Measurements from ENCODE around the gene MORC2.

MORC2 gene

GRCh38 chr22:30923168-30923900 lies 45.2 kb downstream of the MORC2 start:
- H3K27me3 Mint-ChIP-seq: no peaks in the 10 kb centered on the region
- no peak for ATAC-seq (replicated peaks)
- DNase-seq: no peak
- H3K4me3 Mint-ChIP-seq: no peak overlapping the region
- H3K27ac Mint-ChIP-seq: peak overlapping the region; percentile 23 to 44
- H3K9me3 Mint-ChIP-seq: no peaks in the 10 kb centered on the region
- H3K4me1 Mint-ChIP-seq (ENCODE audit: low read depth in 2 of 2): peaks cover 8 to 9% of the 10 kb centered on the region in 2 donors
- peaks cover 24% of the 10 kb centered on the region for H3K36me3 Mint-ChIP-seq (ENCODE audit: insufficient read depth)

DNA sequence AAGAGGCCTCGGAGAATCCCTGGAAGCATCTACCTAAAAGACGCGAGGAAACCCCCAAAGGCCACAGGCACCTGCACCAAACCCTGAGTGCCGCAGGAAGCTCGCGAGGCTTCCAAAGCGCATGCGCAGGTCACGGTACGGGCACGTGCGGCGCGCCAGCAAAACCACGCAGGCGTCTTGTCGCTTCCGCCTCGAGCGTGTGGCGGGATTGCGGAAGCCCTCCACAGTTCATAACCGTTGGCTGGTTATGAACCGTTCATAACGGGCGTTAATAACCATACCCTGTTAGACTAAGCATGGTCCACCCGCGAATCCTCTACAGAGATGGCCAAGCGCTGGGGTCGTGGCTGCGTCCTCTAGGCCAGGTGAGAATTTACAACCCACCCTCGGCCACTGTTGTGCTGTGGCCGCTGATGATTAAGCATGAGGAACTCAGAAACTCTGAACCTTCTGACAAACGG lies 46.4 kb downstream of the MORC2 start:
- Mint-ChIP-seq H3K9me3 (no peaks in the 10 kb centered on the region), H3K27ac (peak overlapping the region; percentile 85 to 90), H3K4me1 (ENCODE audit: low read depth in 2 of 2) (peaks cover 8 to 9% of the 10 kb centered on the region in 2 donors), H3K4me3 (peak overlapping the region; percentile 77 to 80), H3K36me3 (ENCODE audit: insufficient read depth) (peaks cover 20% of the 10 kb centered on the region), H3K27me3 (no peaks in the 10 kb centered on the region)
- DNase-seq (peak; percentile 64 to 70 (median 68)), ATAC-seq (replicated peaks) (peak; percentile 77)

DNA sequence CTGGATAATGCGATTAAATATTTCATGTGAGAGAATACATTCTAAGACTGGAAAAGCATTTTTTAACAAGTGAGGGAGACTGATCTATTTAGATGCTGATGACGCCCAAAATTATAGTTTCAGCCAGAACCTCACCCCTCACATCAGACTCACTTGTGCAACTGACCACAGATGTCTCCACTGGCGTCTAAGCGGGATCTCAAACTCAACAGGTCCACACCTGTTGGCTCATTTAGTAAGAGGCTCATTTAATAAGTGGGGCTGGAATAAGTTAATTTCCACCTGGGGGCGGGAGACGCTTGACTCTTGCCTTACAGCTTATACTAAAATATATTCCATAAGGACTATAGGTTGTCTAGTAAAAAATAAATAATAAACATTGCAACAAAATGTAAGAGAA lies 47.5 kb downstream of the MORC2 start:
- Mint-ChIP-seq H3K36me3 (ENCODE audit: insufficient read depth) (peaks cover 11% of the 10 kb centered on the region), H3K4me1 (ENCODE audit: low read depth in 2 of 2) (peaks cover 8 to 9% of the 10 kb centered on the region in 2 donors), H3K9me3 (no peaks in the 10 kb centered on the region), H3K4me3 (peak overlapping the region; percentile 77 to 80), H3K27ac (peak overlapping the region; percentile 85 to 90), H3K27me3 (no peaks in the 10 kb centered on the region)
- DNase-seq (no peak), ATAC-seq (replicated peaks) (no peak)

DNA sequence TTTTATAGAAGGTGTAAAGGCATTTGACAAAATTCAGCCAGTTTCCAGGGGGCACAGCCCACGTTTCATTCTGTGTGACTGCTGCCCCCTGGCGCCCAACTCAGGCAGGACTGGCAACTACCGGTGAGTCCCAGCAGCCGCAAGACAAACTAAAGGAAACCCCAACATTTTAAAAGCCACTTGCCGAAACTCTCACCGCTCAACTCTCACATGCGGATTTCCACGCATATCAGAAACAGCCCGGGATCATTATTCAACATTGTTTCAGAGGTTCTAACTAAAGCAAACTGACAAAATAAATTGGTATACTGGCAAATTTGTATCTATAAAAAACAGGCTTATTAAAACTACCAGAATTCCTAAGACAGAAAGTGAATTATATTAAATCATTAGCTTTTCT lies 48.2 kb downstream of the MORC2 start:
- Mint-ChIP-seq H3K4me1 (ENCODE audit: low read depth in 2 of 2) (peaks cover 8 to 9% of the 10 kb centered on the region in 2 donors), H3K36me3 (ENCODE audit: insufficient read depth) (peaks cover 8% of the 10 kb centered on the region), H3K27ac (no peak overlapping the region), H3K9me3 (no peaks in the 10 kb centered on the region), H3K4me3 (peak overlapping the region; percentile 60 to 77), H3K27me3 (no peaks in the 10 kb centered on the region)
- peak; percentile 81 to 86 (median 82) for DNase-seq
- ATAC-seq (replicated peaks): peak; percentile 82

- Mint-ChIP-seq H3K9me3 (no peaks in the 10 kb centered on the region), H3K4me3 (peak overlapping the region in 1 of 2 donors; percentile 60), H3K36me3 (ENCODE audit: insufficient read depth) (peaks cover 8% of the 10 kb centered on the region), H3K4me1 (ENCODE audit: low read depth in 2 of 2) (peaks cover 8 to 9% of the 10 kb centered on the region in 2 donors), H3K27me3 (no peaks in the 10 kb centered on the region), H3K27ac (no peak overlapping the region)
- ATAC-seq (replicated peaks): no peak
- no peak for DNase-seq
Observed at GRCh38 chr22:30919973-30920372, 48.6 kb downstream of the MORC2 start.

- no peak for ATAC-seq (replicated peaks)
- no peak overlapping the region for H3K27ac Mint-ChIP-seq
Observed at GRCh38 chr22:30918761-30919160, 49.8 kb downstream of the MORC2 start.

DNA sequence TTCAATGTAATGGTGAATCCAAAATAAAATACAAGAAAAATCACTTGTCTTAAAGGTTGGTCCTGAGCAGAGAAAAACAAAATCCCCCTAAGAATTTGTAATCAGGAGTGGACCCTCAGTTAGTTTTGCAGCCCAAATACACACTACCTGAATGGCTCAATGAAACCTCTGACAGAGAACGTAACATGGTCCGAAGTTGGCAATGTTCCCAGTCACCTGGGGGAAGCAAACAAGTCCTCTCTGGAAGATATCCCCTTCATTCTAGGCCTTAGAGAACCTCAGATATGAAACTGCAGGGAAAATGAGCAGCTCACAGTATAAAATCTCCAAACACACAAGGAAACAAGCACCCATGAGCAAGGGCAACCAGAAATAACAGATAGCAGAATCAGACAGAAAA lies 58.2 kb downstream of the MORC2 start:
- ATAC-seq (replicated peaks) (no peak), DNase-seq (no peak)
- H3K4me3 Mint-ChIP-seq: no peak overlapping the region
- no peak overlapping the region for H3K27ac Mint-ChIP-seq
- no peaks in the 10 kb centered on the region for H3K36me3 Mint-ChIP-seq (ENCODE audit: insufficient read depth)
- no peaks in the 10 kb centered on the region for H3K4me1 Mint-ChIP-seq (ENCODE audit: low read depth in 2 of 2)
- H3K9me3 Mint-ChIP-seq: no peaks in the 10 kb centered on the region
- no peaks in the 10 kb centered on the region for H3K27me3 Mint-ChIP-seq

More at GRCh38 chr22:30918761-30919160, 49.8 kb downstream of the MORC2 start:
- Mint-ChIP-seq H3K36me3 (ENCODE audit: insufficient read depth) (peaks cover 8% of the 10 kb centered on the region), H3K9me3 (no peaks in the 10 kb centered on the region), H3K27me3 (no peaks in the 10 kb centered on the region), H3K4me3 (no peak overlapping the region), H3K4me1 (ENCODE audit: low read depth in 2 of 2) (peaks cover 8 to 9% of the 10 kb centered on the region in 2 donors)
- DNase-seq: no peak

- H3K4me1 Mint-ChIP-seq (ENCODE audit: low read depth in 2 of 2): no peaks in the 10 kb centered on the region
- H3K27ac Mint-ChIP-seq: no peak overlapping the region
- ATAC-seq (replicated peaks): no peak
- no peaks in the 10 kb centered on the region for H3K27me3 Mint-ChIP-seq
- DNase-seq: no peak
- no peak overlapping the region for H3K4me3 Mint-ChIP-seq
- no peaks in the 10 kb centered on the region for H3K9me3 Mint-ChIP-seq
- H3K36me3 Mint-ChIP-seq (ENCODE audit: insufficient read depth): no peaks in the 10 kb centered on the region
Observed at GRCh38 chr22:30909306-30909705, 59.3 kb downstream of the MORC2 start.

- no peak for DNase-seq
- ATAC-seq (replicated peaks): no peak
- no peak overlapping the region for H3K4me3 Mint-ChIP-seq
- H3K27ac Mint-ChIP-seq: no peak overlapping the region
- H3K27me3 Mint-ChIP-seq: no peaks in the 10 kb centered on the region
- H3K4me1 Mint-ChIP-seq (ENCODE audit: low read depth in 2 of 2): peaks cover 0 to under 1% of the 10 kb centered on the region in 2 donors
- H3K9me3 Mint-ChIP-seq: no peaks in the 10 kb centered on the region
- peaks cover 2% of the 10 kb centered on the region for H3K36me3 Mint-ChIP-seq (ENCODE audit: insufficient read depth)
Observed at GRCh38 chr22:30908051-30908461, 60.5 kb downstream of the MORC2 start.

GRCh38 chr22:30906946-30907345 lies 61.6 kb downstream of the MORC2 start:
- no peak for DNase-seq
- Mint-ChIP-seq H3K36me3 (ENCODE audit: insufficient read depth) (peaks cover 8% of the 10 kb centered on the region), H3K27me3 (no peaks in the 10 kb centered on the region), H3K9me3 (no peaks in the 10 kb centered on the region), H3K4me1 (ENCODE audit: low read depth in 2 of 2) (peaks cover 0 to 4% of the 10 kb centered on the region in 2 donors), H3K27ac (peak overlapping the region in 1 of 2 donors; percentile 41), H3K4me3 (no peak overlapping the region)
- no peak for ATAC-seq (replicated peaks)

DNA sequence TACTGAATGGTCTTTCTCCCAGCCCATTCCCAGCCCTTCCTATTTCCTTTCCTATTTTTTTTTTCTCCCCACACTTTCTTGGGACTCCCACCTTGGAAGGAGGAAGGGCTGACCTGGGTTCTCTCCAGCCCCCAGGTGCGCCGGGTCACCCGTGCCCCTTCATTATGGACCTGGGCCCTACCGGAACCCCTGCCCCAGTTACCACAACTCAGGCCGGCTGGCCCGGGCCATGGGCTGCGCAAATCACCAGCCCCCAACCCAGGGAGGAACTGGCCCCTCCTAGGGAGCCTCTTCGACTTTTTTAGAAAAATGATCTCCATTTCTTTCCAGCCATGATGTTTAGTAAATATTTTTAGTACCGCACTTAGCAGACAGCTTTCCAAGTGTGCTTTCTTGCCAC lies 62.2 kb downstream of the MORC2 start:
- Mint-ChIP-seq H3K36me3 (ENCODE audit: insufficient read depth) (peaks cover 8% of the 10 kb centered on the region), H3K9me3 (no peaks in the 10 kb centered on the region), H3K27ac (no peak overlapping the region), H3K27me3 (no peaks in the 10 kb centered on the region), H3K4me3 (no peak overlapping the region), H3K4me1 (ENCODE audit: low read depth in 2 of 2) (peaks cover 0 to 4% of the 10 kb centered on the region in 2 donors)
- DNase-seq (no peak), ATAC-seq (replicated peaks) (no peak)

DNA sequence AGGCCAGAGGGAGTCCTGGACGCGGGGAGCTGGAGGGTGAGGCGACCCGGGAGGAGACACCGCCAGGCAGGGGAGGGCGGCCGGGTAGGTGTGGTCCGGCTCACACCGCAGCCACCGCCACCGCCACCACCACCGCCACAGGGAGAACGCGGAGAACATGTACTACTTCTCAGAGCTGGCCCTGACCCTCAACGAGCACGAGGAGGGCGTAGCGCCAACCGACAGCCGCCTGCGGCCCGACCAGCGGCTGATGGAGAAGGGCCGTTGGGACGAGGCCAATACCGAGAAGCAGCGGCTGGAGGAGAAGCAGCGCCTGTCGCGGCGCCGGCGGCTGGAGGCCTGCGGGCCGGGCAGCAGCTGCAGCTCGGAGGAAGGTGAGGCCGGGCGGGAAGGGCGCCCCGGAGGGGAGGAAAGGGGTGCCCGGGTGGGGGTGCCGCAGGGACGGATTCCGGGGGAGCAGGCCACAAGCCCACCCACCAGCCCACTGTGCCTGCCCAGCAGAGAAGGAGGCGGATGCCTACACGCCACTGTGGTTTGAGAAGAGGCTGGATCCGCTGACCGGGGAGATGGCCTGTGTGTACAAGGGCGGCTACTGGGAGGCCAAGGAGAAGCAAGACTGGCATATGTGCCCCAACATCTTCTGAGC lies 62.8 kb downstream of the MORC2 start:
- no peak overlapping the region for H3K4me3 Mint-ChIP-seq
- H3K4me1 Mint-ChIP-seq (ENCODE audit: low read depth in 2 of 2): peaks cover 0 to 4% of the 10 kb centered on the region in 2 donors
- H3K9me3 Mint-ChIP-seq: no peaks in the 10 kb centered on the region
- peaks cover 10% of the 10 kb centered on the region for H3K36me3 Mint-ChIP-seq (ENCODE audit: insufficient read depth)
- no peak overlapping the region for H3K27ac Mint-ChIP-seq
- DNase-seq (no peak), ATAC-seq (replicated peaks) (no peak)
- no peaks in the 10 kb centered on the region for H3K27me3 Mint-ChIP-seq

DNA sequence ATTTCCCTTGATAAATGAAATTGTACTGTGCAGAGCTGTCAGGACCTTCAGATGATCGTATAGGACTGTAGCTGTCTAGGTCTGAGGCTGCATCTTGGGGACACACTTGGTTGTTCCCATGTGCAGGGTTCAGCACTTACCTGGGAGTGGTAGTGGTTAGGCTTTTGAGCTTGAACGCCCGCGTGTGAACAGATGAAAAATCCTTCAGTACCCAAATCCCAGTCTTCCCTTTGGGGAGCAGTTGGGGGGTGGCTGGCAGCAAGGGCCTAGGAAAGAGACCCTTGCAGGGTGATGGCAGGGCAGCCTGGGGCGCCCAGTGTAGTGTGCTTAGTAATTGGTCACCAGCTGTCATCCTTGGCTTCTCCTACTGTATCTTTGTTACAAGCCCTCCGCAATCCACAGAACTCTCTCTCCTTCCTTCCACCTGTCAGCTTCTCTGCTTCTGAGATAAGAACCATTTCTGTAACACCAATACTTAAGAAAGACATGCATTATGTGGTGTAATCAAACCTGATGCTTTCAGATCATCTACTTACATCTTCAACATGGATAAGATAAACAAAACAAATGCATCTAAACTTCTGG lies 64.6 kb downstream of the MORC2 start:
- DNase-seq: no peak
- Mint-ChIP-seq H3K9me3 (no peaks in the 10 kb centered on the region), H3K27me3 (no peaks in the 10 kb centered on the region), H3K4me3 (no peak overlapping the region), H3K36me3 (ENCODE audit: insufficient read depth) (peaks cover 10% of the 10 kb centered on the region), H3K4me1 (ENCODE audit: low read depth in 2 of 2) (peaks cover 0 to 4% of the 10 kb centered on the region in 2 donors), H3K27ac (no peak overlapping the region)
- ATAC-seq (replicated peaks): no peak
